ENCODE data around the gene SPCS3. TPM values are rescaled to one million over a fixed set of nuclear protein-coding genes. Genes with fewer than 3 reads are reported as not detected.

The SPCS3 gene
- total and polyA plus RNA-seq, 2 experiments from 2014 or later = 102 to 148 TPM

DNA sequence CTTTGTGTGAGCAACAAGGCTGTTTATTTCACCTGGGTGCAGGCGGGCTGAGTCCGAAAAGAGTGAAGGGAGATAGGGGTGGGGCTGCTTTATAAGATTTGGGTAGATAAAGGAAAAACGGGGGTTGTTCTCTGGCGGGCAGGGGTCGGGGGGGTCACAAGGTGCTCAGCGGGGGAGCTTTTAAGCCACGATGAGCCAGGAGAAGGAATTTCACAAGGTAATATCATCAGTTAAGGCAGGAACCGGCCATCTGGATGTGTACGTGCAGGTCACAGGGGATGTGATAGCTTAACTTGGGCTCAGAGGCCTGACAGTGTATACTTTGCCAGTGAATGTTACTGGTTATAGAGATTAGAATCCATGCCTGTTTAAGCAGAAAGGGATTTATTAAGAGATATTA, 19.7 kb upstream of the SPCS3 start:
- H3K36me3 ChIP-seq (replicated peaks; ENCODE audit: insufficient read depth, low read depth) = no peaks in the 10 kb centered on the region
- H3K79me2 ChIP-seq = no peaks in the 10 kb centered on the region
- TF ChIP-seq EZH2 (IDR thresholded peaks at IDR 0.05; ENCODE audit: borderline replicate concordance) = no peak
- no peak for TF ChIP-seq EZH2phosphoT487 (IDR thresholded peaks at IDR 0.05; ENCODE audit: low read depth, severe bottlenecking, unreplicated experiment)
- TF ChIP-seq CTCF (IDR thresholded peaks at IDR 0.05; ENCODE audit: poor library complexity) = no peak
- H4K20me1 ChIP-seq (ENCODE audit: insufficient read depth, poor library complexity, severe bottlenecking) = no peaks in the 10 kb centered on the region
- no peak overlapping the region for H3K4me2 ChIP-seq
- no peaks in the 10 kb centered on the region for H3K27me3 ChIP-seq
- H3K9me2 ChIP-seq (replicated peaks; ENCODE audit: insufficient read depth) = no peaks in the 10 kb centered on the region
- WGBS (ENCODE audit: low lambda C conversion rate, missing lambda C conversion rate) = 67% methylated on average over 9 of the region's 9 CpGs
- H2AFZ ChIP-seq = no peak overlapping the region
- no peaks in the 10 kb centered on the region for H3K9me3 ChIP-seq (ENCODE audit: low read depth)
- no peaks in the 10 kb centered on the region for H3K4me1 ChIP-seq (ENCODE audit: insufficient read depth)
- no peak for DNase-seq (ENCODE audit: low spot score)
- no peak overlapping the region for H3K4me3 ChIP-seq
- H3K27ac ChIP-seq = no peak overlapping the region

DNA sequence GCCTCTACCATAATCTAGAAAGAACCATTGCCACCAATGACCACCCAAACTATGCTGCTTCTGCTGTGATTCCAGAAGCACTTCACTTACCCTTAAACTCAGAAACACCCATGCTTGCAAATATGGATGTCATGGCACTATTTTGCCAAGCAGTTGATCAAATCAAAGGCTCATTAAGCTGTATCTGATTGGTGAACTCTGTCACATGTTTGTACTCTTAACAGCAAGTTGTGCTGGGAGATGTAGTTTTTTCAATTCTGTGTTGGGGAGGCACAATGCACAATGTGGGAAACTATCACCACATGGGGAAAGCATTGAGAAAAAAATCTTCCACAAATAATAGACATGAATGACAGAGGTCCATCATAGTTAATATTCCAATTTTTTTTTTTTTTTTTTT, 19.2 kb upstream of the SPCS3 start:
- DNase-seq (ENCODE audit: low spot score) = no peak

GRCh38 chr4:176302283-176303275, 17.2 kb upstream of the SPCS3 start:
- no peak overlapping the region for H3K4me2 ChIP-seq
- DNase-seq (ENCODE audit: low spot score) = peak; percentile 15
- no peaks in the 10 kb centered on the region for H3K4me1 ChIP-seq (ENCODE audit: insufficient read depth)
- no peaks in the 10 kb centered on the region for H3K36me3 ChIP-seq (replicated peaks; ENCODE audit: insufficient read depth, low read depth)
- H3K9me2 ChIP-seq (replicated peaks; ENCODE audit: insufficient read depth) = no peaks in the 10 kb centered on the region
- H3K79me2 ChIP-seq = no peaks in the 10 kb centered on the region
- no peaks in the 10 kb centered on the region for H4K20me1 ChIP-seq (ENCODE audit: insufficient read depth, poor library complexity, severe bottlenecking)
- no peak overlapping the region for H3K4me3 ChIP-seq
- TF ChIP-seq EZH2 (IDR thresholded peaks at IDR 0.05; ENCODE audit: borderline replicate concordance) = no peak
- TF ChIP-seq EZH2phosphoT487 (IDR thresholded peaks at IDR 0.05; ENCODE audit: low read depth, severe bottlenecking, unreplicated experiment) = no peak
- TF ChIP-seq CTCF (IDR thresholded peaks at IDR 0.05; ENCODE audit: poor library complexity) = no peak
- no peak overlapping the region for H2AFZ ChIP-seq
- 51% methylated on average over 2 of the region's 2 CpGs for WGBS (ENCODE audit: low lambda C conversion rate, missing lambda C conversion rate)
- no peaks in the 10 kb centered on the region for H3K27me3 ChIP-seq
- H3K9me3 ChIP-seq (ENCODE audit: low read depth) = no peaks in the 10 kb centered on the region
- H3K27ac ChIP-seq = no peak overlapping the region

More for the DNA sequence above, 19.2 kb upstream of the SPCS3 start:
- Histone ChIP-seq H3K27ac (no peak overlapping the region), H4K20me1 (ENCODE audit: insufficient read depth, poor library complexity, severe bottlenecking) (no peaks in the 10 kb centered on the region), H2AFZ (no peak overlapping the region), H3K4me3 (no peak overlapping the region), H3K79me2 (no peaks in the 10 kb centered on the region), H3K9me3 (ENCODE audit: low read depth) (no peaks in the 10 kb centered on the region), H3K4me2 (no peak overlapping the region), H3K9me2 (replicated peaks; ENCODE audit: insufficient read depth) (no peaks in the 10 kb centered on the region), H3K4me1 (ENCODE audit: insufficient read depth) (no peaks in the 10 kb centered on the region), H3K27me3 (no peaks in the 10 kb centered on the region), H3K36me3 (replicated peaks; ENCODE audit: insufficient read depth, low read depth) (no peaks in the 10 kb centered on the region)
- TF ChIP-seq CTCF (IDR thresholded peaks at IDR 0.05; ENCODE audit: poor library complexity) (no peak), EZH2 (IDR thresholded peaks at IDR 0.05; ENCODE audit: borderline replicate concordance) (no peak), EZH2phosphoT487 (IDR thresholded peaks at IDR 0.05; ENCODE audit: low read depth, severe bottlenecking, unreplicated experiment) (no peak)
